ENCODE measurements around the gene TTLL8.

TTLL8 gene

GRCh38 chr22:50098052-50098451 is 40.0 kb upstream of the TTLL8 start:
- no peak overlapping the region for H2AFZ ChIP-seq (ENCODE audit: low read length)
- H3K27me3 ChIP-seq (replicated peaks; ENCODE audit: insufficient read depth, low read length) = peaks cover 16% of the 10 kb centered on the region; the same call in 1 of the 2 replicates
- H3K4me3 ChIP-seq (ENCODE audit: low read length) = no peak overlapping the region
- H3K9ac ChIP-seq (ENCODE audit: low read length) = no peak overlapping the region
- no peaks in the 10 kb centered on the region for H3K36me3 ChIP-seq (replicated peaks; ENCODE audit: insufficient read depth, low read length)
- no peaks in the 10 kb centered on the region for H3K9me2 ChIP-seq (replicated peaks; ENCODE audit: insufficient read depth, low read length)
- no peak for DNase-seq
- H3K4me2 ChIP-seq (ENCODE audit: low read depth, low read length) = no peak overlapping the region
- no peaks in the 10 kb centered on the region for H3K9me3 ChIP-seq (replicated peaks; ENCODE audit: insufficient read depth, low read length)
- no peaks in the 10 kb centered on the region for H3K79me2 ChIP-seq (ENCODE audit: low read length)
- H4K20me1 ChIP-seq (ENCODE audit: insufficient read depth, low read length) = no peaks in the 10 kb centered on the region
- no peak for TF ChIP-seq EZH2phosphoT487 (IDR thresholded peaks at IDR 0.05; ENCODE audit: low read length)
- TF ChIP-seq CTCF (IDR thresholded peaks at IDR 0.05; ENCODE audit: low read length) = no peak
- no peak for TF ChIP-seq EZH2 (optimal IDR thresholded peaks at IDR 0.05; ENCODE audit: low read depth, low read length)
- H3K27ac ChIP-seq (ENCODE audit: low read length) = no peak overlapping the region
- H3K4me1 ChIP-seq (ENCODE audit: low read length) = peaks cover 7% of the 10 kb centered on the region; the same call in 1 of the 2 replicates
- peaks cover 7% of the 10 kb centered on the region; the same call in 1 of the 2 replicates for H3F3A ChIP-seq (ENCODE audit: insufficient read depth, low read length)

- H4K20me1 ChIP-seq (ENCODE audit: insufficient read depth, low read length) = no peaks in the 10 kb centered on the region
- no peak overlapping the region for H3K4me2 ChIP-seq (ENCODE audit: low read depth, low read length)
- H3K9ac ChIP-seq (ENCODE audit: low read length) = no peak overlapping the region
- H3K9me3 ChIP-seq (replicated peaks; ENCODE audit: insufficient read depth, low read length) = no peaks in the 10 kb centered on the region
- no peaks in the 10 kb centered on the region for H3K4me1 ChIP-seq (ENCODE audit: low read length)
- no peaks in the 10 kb centered on the region for H3F3A ChIP-seq (ENCODE audit: insufficient read depth, low read length)
- H2AFZ ChIP-seq (ENCODE audit: low read length) = no peak overlapping the region
- no peaks in the 10 kb centered on the region for H3K79me2 ChIP-seq (ENCODE audit: low read length)
- DNase-seq = no peak
- no peaks in the 10 kb centered on the region for H3K36me3 ChIP-seq (replicated peaks; ENCODE audit: insufficient read depth, low read length)
- TF ChIP-seq EZH2 (optimal IDR thresholded peaks at IDR 0.05; ENCODE audit: low read depth, low read length) = no peak
- TF ChIP-seq CTCF (IDR thresholded peaks at IDR 0.05; ENCODE audit: low read length) = no peak
- TF ChIP-seq EZH2phosphoT487 (IDR thresholded peaks at IDR 0.05; ENCODE audit: low read length) = no peak
- peaks cover 55% of the 10 kb centered on the region for H3K27me3 ChIP-seq (replicated peaks; ENCODE audit: insufficient read depth, low read length)
- H3K9me2 ChIP-seq (replicated peaks; ENCODE audit: insufficient read depth, low read length) = no peaks in the 10 kb centered on the region
- H3K27ac ChIP-seq (ENCODE audit: low read length) = no peak overlapping the region
- no peak overlapping the region for H3K4me3 ChIP-seq (ENCODE audit: low read length)
These were observed 34.2 kb upstream of the TTLL8 start for GRCh38 chr22:50092342-50092741.

- H3K27me3 ChIP-seq (replicated peaks; ENCODE audit: insufficient read depth, low read length) = peaks cover 55% of the 10 kb centered on the region
- H3K27ac ChIP-seq (ENCODE audit: low read length) = no peak overlapping the region
- no peak overlapping the region for H3K9ac ChIP-seq (ENCODE audit: low read length)
- H3K9me2 ChIP-seq (replicated peaks; ENCODE audit: insufficient read depth, low read length) = no peaks in the 10 kb centered on the region
- H4K20me1 ChIP-seq (ENCODE audit: insufficient read depth, low read length) = no peaks in the 10 kb centered on the region
- H3K4me3 ChIP-seq (ENCODE audit: low read length) = no peak overlapping the region
- no peak for DNase-seq
- no peak overlapping the region for H2AFZ ChIP-seq (ENCODE audit: low read length)
- no peaks in the 10 kb centered on the region for H3K36me3 ChIP-seq (replicated peaks; ENCODE audit: insufficient read depth, low read length)
- H3K9me3 ChIP-seq (replicated peaks; ENCODE audit: insufficient read depth, low read length) = no peaks in the 10 kb centered on the region
- H3K4me1 ChIP-seq (ENCODE audit: low read length) = no peaks in the 10 kb centered on the region
- no peak overlapping the region for H3K4me2 ChIP-seq (ENCODE audit: low read depth, low read length)
- TF ChIP-seq EZH2phosphoT487 (IDR thresholded peaks at IDR 0.05; ENCODE audit: low read length) (no peak), CTCF (IDR thresholded peaks at IDR 0.05; ENCODE audit: low read length) (no peak), EZH2 (optimal IDR thresholded peaks at IDR 0.05; ENCODE audit: low read depth, low read length) (no peak)
- H3F3A ChIP-seq (ENCODE audit: insufficient read depth, low read length) = no peaks in the 10 kb centered on the region
- H3K79me2 ChIP-seq (ENCODE audit: low read length) = no peaks in the 10 kb centered on the region
These were observed 33.1 kb upstream of the TTLL8 start for GRCh38 chr22:50091092-50091768.
